ENCODE results near the gene RNASE1.
A peak's percentile ranks its signal among the peaks of the same experiment; 100 is the strongest.
"Not testable (repeated sequence)": the region's sequence is repeated elsewhere in the genome, so short reads cannot be mapped to it uniquely, and the experiment has no call there.

RNASE1 gene

GRCh38 chr14:20836668-20837338 lies 34.2 kb upstream of the RNASE1 start:
- in situ Hi-C loops (cut with HindIII; ENCODE audit: low sequenced_read_pairs), result no loop called here
- TF ChIP-seq CTCF (IDR thresholded peaks at IDR 0.05; ENCODE audit: low read depth, low read length, missing control alignments), result peak; percentile 43
- DNase-seq (ENCODE audit: low read depth), result no peak
- H3K4me3 ChIP-seq (ENCODE audit: low read depth, low read length), result no peak overlapping the region

GRCh38 chr14:20834899-20835298 lies 32.3 kb upstream of the RNASE1 start:
- in situ Hi-C loops (cut with HindIII; ENCODE audit: low sequenced_read_pairs), result no loop called here
- DNase-seq (ENCODE audit: low read depth), result no peak
- TF ChIP-seq CTCF (IDR thresholded peaks at IDR 0.05; ENCODE audit: low read depth, low read length, missing control alignments), result no peak
- H3K4me3 ChIP-seq (ENCODE audit: low read depth, low read length), result no peak overlapping the region

- TF ChIP-seq CTCF (IDR thresholded peaks at IDR 0.05; ENCODE audit: low read depth, low read length, missing control alignments), result no peak
- in situ Hi-C loops (cut with HindIII; ENCODE audit: low sequenced_read_pairs), result no loop called here
- H3K4me3 ChIP-seq (ENCODE audit: low read depth, low read length), result no peak overlapping the region
- DNase-seq (ENCODE audit: low read depth), result no peak
Measured at GRCh38 chr14:20830831-20831230, 28.2 kb upstream of the RNASE1 start.

- DNase-seq (ENCODE audit: low read depth); in situ Hi-C loops (cut with HindIII; ENCODE audit: low sequenced_read_pairs); H3K4me3 ChIP-seq (ENCODE audit: low read depth, low read length): not testable (repeated sequence)
Measured at GRCh38 chr14:20828024-20828694, 25.5 kb upstream of the RNASE1 start.

- no peak overlapping the region for H3K4me3 ChIP-seq (ENCODE audit: low read depth, low read length)
- in situ Hi-C loops (cut with HindIII; ENCODE audit: low sequenced_read_pairs), result no loop called here
- TF ChIP-seq CTCF (IDR thresholded peaks at IDR 0.05; ENCODE audit: low read depth, low read length, missing control alignments), result no peak
- no peak for DNase-seq (ENCODE audit: low read depth)
Measured at GRCh38 chr14:20827326-20827725, 24.7 kb upstream of the RNASE1 start.

GRCh38 chr14:20826666-20827065 lies 24.0 kb upstream of the RNASE1 start:
- in situ Hi-C loops (cut with HindIII; ENCODE audit: low sequenced_read_pairs); H3K4me3 ChIP-seq (ENCODE audit: low read depth, low read length); DNase-seq (ENCODE audit: low read depth): not testable (repeated sequence)

GRCh38 chr14:20823859-20824258 lies 21.2 kb upstream of the RNASE1 start:
- TF ChIP-seq CTCF (IDR thresholded peaks at IDR 0.05; ENCODE audit: low read depth, low read length, missing control alignments), result no peak
- in situ Hi-C loops (cut with HindIII; ENCODE audit: low sequenced_read_pairs), result no loop called here
- H3K4me3 ChIP-seq (ENCODE audit: low read depth, low read length), result no peak overlapping the region
- DNase-seq (ENCODE audit: low read depth), result no peak

- DNase-seq (ENCODE audit: low read depth); H3K4me3 ChIP-seq (ENCODE audit: low read depth, low read length); in situ Hi-C loops (cut with HindIII; ENCODE audit: low sequenced_read_pairs): not testable (repeated sequence)
Measured at GRCh38 chr14:20821521-20822108, 19.0 kb upstream of the RNASE1 start.
